Measurements from ENCODE around the gene RTTN.

RTTN gene

DNA sequence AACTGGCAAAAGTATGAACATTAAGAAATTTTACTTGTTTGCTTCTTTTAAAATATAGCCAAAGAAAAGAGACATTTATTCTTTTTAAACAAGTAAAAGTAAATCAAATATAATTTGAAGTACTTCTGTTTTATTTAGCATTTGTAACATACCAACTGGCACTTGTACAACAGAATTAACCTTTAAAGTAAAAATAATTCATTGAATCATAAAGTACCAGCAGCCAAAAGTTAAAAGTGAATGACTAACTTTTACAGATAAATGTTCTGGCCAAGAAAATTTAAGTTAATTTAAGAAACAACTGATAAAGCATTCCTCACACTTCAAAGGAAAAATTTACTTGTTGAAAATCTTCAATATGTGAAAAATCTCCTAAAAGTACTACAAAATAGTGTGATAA, 23.8 kb downstream of the RTTN start:
- Histone ChIP-seq H3K36me3 (ENCODE audit: control insufficient read depth, insufficient read depth, low read length) (peaks cover 33% of the 10 kb centered on the region), H3K27ac (ENCODE audit: low read depth, low read length, severe bottlenecking) (peak overlapping the region; percentile 30), H3K4me1 (ENCODE audit: control insufficient read depth, insufficient read depth, low read length, poor library complexity, severe bottlenecking) (peaks cover 16% of the 10 kb centered on the region), H3K4me3 (ENCODE audit: extremely low read depth, insufficient read depth, low read length, poor library complexity, severe bottlenecking) (no peak overlapping the region), H3K9me3 (ENCODE audit: control insufficient read depth, low read length) (no peaks in the 10 kb centered on the region)

DNA sequence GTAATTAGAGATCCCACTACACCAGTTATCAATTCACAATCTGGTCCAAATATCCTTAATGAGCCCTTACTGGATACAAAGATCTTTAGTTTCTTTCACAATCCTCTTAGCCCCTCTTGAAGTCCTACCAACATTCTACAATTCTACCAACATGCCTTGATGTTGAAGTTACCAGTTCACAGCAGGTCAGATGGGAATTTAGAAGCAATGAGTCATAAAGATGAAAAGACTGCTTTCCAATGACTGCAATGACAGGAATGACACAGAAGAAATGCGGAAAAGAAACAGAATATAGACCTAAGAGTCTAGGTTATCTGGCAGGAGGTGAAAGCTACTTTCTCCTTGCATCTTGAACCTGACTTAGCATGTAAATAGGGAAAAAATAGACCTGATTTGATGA, 24.5 kb downstream of the RTTN start:
- Histone ChIP-seq H3K9me3 (ENCODE audit: control insufficient read depth, low read length) (no peaks in the 10 kb centered on the region), H3K4me3 (ENCODE audit: extremely low read depth, insufficient read depth, low read length, poor library complexity, severe bottlenecking) (no peak overlapping the region), H3K4me1 (ENCODE audit: control insufficient read depth, insufficient read depth, low read length, poor library complexity, severe bottlenecking) (peaks cover 16% of the 10 kb centered on the region), H3K27ac (ENCODE audit: low read depth, low read length, severe bottlenecking) (peak overlapping the region; percentile 50), H3K36me3 (ENCODE audit: control insufficient read depth, insufficient read depth, low read length) (peaks cover 26% of the 10 kb centered on the region)
- WGBS, 2 experiments (ENCODE audit: insufficient coverage in 2 of 2): 50 to 70% methylated on average over 1 of the region's 1 CpG

- Histone ChIP-seq H3K9me3 (ENCODE audit: control insufficient read depth, low read length) (no peaks in the 10 kb centered on the region), H3K36me3 (ENCODE audit: control insufficient read depth, insufficient read depth, low read length) (peaks cover 10% of the 10 kb centered on the region), H3K4me3 (ENCODE audit: extremely low read depth, insufficient read depth, low read length, poor library complexity, severe bottlenecking) (no peak overlapping the region), H3K27ac (ENCODE audit: low read depth, low read length, severe bottlenecking) (no peak overlapping the region), H3K4me1 (ENCODE audit: control insufficient read depth, insufficient read depth, low read length, poor library complexity, severe bottlenecking) (peaks cover 5% of the 10 kb centered on the region)
- 87 to 92% methylated on average over 2 of the region's 2 CpGs for WGBS, 2 experiments (ENCODE audit: insufficient coverage in 2 of 2)
Observed at GRCh38 chr18:70176537-70176936, 28.9 kb downstream of the RTTN start.

DNA sequence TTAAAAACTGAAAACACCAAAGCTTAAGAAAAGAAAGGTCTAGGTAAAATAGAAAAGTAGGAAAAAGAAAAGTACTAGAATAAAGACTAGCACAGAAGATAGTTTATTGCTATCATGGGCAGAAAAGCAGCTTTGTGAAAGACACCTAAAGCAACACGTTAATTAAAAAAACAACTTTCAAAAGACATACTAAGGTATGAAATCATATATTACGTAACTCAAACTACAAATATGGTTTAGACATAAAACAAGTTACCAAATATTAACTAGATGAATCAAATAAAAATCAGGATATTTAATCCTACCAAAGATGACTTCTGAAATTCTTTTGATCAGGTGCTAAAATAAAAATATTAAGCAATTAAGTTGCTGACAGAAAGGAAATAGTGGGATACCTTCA, 30.3 kb downstream of the RTTN start:
- no peak overlapping the region for H3K4me3 ChIP-seq (ENCODE audit: extremely low read depth, insufficient read depth, low read length, poor library complexity, severe bottlenecking)
- H3K36me3 ChIP-seq (ENCODE audit: control insufficient read depth, insufficient read depth, low read length): peaks cover 8% of the 10 kb centered on the region
- peaks cover 2% of the 10 kb centered on the region for H3K4me1 ChIP-seq (ENCODE audit: control insufficient read depth, insufficient read depth, low read length, poor library complexity, severe bottlenecking)
- H3K27ac ChIP-seq (ENCODE audit: low read depth, low read length, severe bottlenecking): no peak overlapping the region
- no CpG with 5 or more reads among the region's 2 CpGs for whole genome bisulfite sequencing, 2 experiments (ENCODE audit: insufficient coverage in 2 of 2)
- H3K9me3 ChIP-seq (ENCODE audit: control insufficient read depth, low read length): no peaks in the 10 kb centered on the region

DNA sequence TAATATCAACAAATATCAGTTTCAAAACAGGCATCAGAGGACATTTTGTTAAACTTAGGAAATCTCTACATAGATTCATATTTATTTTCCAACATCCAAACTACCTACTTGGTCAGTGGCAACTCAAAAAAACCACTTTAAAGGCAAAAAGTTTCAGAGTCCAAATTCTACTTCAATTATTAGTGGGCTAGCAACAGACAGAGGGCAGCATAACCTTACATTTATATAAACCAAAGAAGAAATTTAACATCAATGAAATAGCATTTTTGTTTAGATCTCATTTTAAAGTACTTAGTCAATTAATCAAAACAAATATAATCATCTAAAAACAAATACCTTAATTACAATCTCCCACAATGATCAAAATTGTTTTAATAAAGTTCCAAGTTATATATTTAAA, 33.3 kb downstream of the RTTN start:
- no peaks in the 10 kb centered on the region for H3K4me1 ChIP-seq (ENCODE audit: control insufficient read depth, insufficient read depth, low read length, poor library complexity, severe bottlenecking)
- H3K9me3 ChIP-seq (ENCODE audit: control insufficient read depth, low read length): no peaks in the 10 kb centered on the region
- no peak overlapping the region for H3K27ac ChIP-seq (ENCODE audit: low read depth, low read length, severe bottlenecking)
- no peak overlapping the region for H3K4me3 ChIP-seq (ENCODE audit: extremely low read depth, insufficient read depth, low read length, poor library complexity, severe bottlenecking)
- H3K36me3 ChIP-seq (ENCODE audit: control insufficient read depth, insufficient read depth, low read length): no peaks in the 10 kb centered on the region

DNA sequence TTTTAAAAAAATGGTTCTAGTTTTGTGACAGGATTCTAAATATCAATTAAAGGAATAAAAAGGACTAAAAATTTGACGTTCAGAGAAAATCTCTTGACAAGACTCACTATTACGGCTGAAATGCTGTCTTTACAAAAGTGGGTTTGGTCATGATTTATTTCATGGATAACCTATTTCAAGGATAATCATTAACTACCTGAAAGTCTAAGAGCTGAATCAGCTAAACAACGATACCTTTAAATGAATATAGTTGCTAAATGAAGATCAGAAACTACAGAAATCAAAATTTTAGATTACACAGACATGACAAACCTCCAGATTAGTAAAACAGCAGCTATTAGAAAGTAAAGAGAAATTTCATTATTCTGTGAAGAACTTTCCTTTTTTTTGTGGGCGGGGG, 35.7 kb downstream of the RTTN start:
- no peaks in the 10 kb centered on the region for H3K4me1 ChIP-seq (ENCODE audit: control insufficient read depth, insufficient read depth, low read length, poor library complexity, severe bottlenecking)
- no peak overlapping the region for H3K4me3 ChIP-seq (ENCODE audit: extremely low read depth, insufficient read depth, low read length, poor library complexity, severe bottlenecking)
- WGBS, 2 experiments (ENCODE audit: insufficient coverage in 2 of 2): no CpG with 5 or more reads among the region's 4 CpGs
- no peaks in the 10 kb centered on the region for H3K9me3 ChIP-seq (ENCODE audit: control insufficient read depth, low read length)
- H3K36me3 ChIP-seq (ENCODE audit: control insufficient read depth, insufficient read depth, low read length): no peaks in the 10 kb centered on the region
- H3K27ac ChIP-seq (ENCODE audit: low read depth, low read length, severe bottlenecking): no peak overlapping the region

- H3K4me3 ChIP-seq (ENCODE audit: extremely low read depth, insufficient read depth, low read length, poor library complexity, severe bottlenecking): no peak overlapping the region
- WGBS, 2 experiments (ENCODE audit: insufficient coverage in 2 of 2): 100% methylated on average over 1 of the region's 3 CpGs; no CpG with 5 or more reads in 1 of the 2 experiments
- no peaks in the 10 kb centered on the region for H3K4me1 ChIP-seq (ENCODE audit: control insufficient read depth, insufficient read depth, low read length, poor library complexity, severe bottlenecking)
- H3K9me3 ChIP-seq (ENCODE audit: control insufficient read depth, low read length): no peaks in the 10 kb centered on the region
- H3K36me3 ChIP-seq (ENCODE audit: control insufficient read depth, insufficient read depth, low read length): peaks cover 16% of the 10 kb centered on the region
- H3K27ac ChIP-seq (ENCODE audit: low read depth, low read length, severe bottlenecking): no peak overlapping the region
Observed at GRCh38 chr18:70166668-70167067, 38.8 kb downstream of the RTTN start.

- Histone ChIP-seq H3K4me1 (ENCODE audit: control insufficient read depth, insufficient read depth, low read length, poor library complexity, severe bottlenecking) (no peaks in the 10 kb centered on the region), H3K4me3 (ENCODE audit: extremely low read depth, insufficient read depth, low read length, poor library complexity, severe bottlenecking) (no peak overlapping the region), H3K9me3 (ENCODE audit: control insufficient read depth, low read length) (no peaks in the 10 kb centered on the region), H3K27ac (ENCODE audit: low read depth, low read length, severe bottlenecking) (no peak overlapping the region), H3K36me3 (ENCODE audit: control insufficient read depth, insufficient read depth, low read length) (peaks cover 19% of the 10 kb centered on the region)
- 86 to 89% methylated on average over 1 to 3 of the region's 3 CpGs for WGBS, 2 experiments (ENCODE audit: insufficient coverage in 2 of 2)
Observed at GRCh38 chr18:70165936-70166335, 39.6 kb downstream of the RTTN start.

DNA sequence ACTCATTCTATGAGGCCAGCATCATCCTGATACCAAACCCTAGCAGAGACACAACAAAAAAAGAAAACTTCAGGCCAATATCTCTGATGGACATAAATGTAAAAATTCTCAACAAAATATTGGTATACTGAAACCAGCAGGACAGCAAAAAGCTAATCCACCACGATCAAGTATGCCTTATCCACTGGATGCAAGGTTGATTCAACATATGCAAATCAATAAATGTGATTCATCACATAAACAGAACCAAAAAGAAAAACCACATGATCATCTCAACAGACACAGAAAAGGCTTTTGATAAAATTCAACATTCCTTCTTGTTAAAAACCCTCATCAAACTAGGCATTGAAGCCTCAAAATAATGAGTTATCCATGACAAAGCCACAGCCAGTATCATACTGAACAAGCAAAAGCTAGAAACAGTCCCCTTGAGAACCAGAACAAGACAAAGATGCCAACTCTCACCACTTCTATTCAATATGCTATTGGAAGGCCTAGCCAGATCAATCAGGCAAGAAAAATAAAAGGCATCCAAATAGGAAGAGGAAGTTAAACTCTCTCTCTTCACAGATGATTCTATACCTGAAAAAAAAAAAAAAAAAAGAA, 45.3 kb downstream of the RTTN start:
- no peaks in the 10 kb centered on the region for H3K4me1 ChIP-seq (ENCODE audit: control insufficient read depth, insufficient read depth, low read length, poor library complexity, severe bottlenecking)
- no peak overlapping the region for H3K27ac ChIP-seq (ENCODE audit: low read depth, low read length, severe bottlenecking)
- 83% methylated on average over 1 of the region's 1 CpG for WGBS, 2 experiments (ENCODE audit: insufficient coverage in 2 of 2)
- no peaks in the 10 kb centered on the region for H3K9me3 ChIP-seq (ENCODE audit: control insufficient read depth, low read length)
- H3K36me3 ChIP-seq (ENCODE audit: control insufficient read depth, insufficient read depth, low read length): peaks cover 28% of the 10 kb centered on the region
- no peak overlapping the region for H3K4me3 ChIP-seq (ENCODE audit: extremely low read depth, insufficient read depth, low read length, poor library complexity, severe bottlenecking)

GRCh38 chr18:70158992-70159717, 46.3 kb downstream of the RTTN start:
- WGBS, 2 experiments (ENCODE audit: insufficient coverage in 2 of 2): 69 to 75% methylated on average over 1 to 2 of the region's 3 CpGs
- Histone ChIP-seq H3K36me3 (ENCODE audit: control insufficient read depth, insufficient read depth, low read length) (peaks cover 28% of the 10 kb centered on the region), H3K4me1 (ENCODE audit: control insufficient read depth, insufficient read depth, low read length, poor library complexity, severe bottlenecking) (peaks cover 7% of the 10 kb centered on the region), H3K27ac (ENCODE audit: low read depth, low read length, severe bottlenecking) (no peak overlapping the region), H3K9me3 (ENCODE audit: control insufficient read depth, low read length) (no peaks in the 10 kb centered on the region), H3K4me3 (ENCODE audit: extremely low read depth, insufficient read depth, low read length, poor library complexity, severe bottlenecking) (no peak overlapping the region)

- Histone ChIP-seq H3K36me3 (ENCODE audit: control insufficient read depth, insufficient read depth, low read length) (peaks cover 15% of the 10 kb centered on the region), H3K4me3 (ENCODE audit: extremely low read depth, insufficient read depth, low read length, poor library complexity, severe bottlenecking) (no peak overlapping the region), H3K27ac (ENCODE audit: low read depth, low read length, severe bottlenecking) (no peak overlapping the region), H3K9me3 (ENCODE audit: control insufficient read depth, low read length) (no peaks in the 10 kb centered on the region), H3K4me1 (ENCODE audit: control insufficient read depth, insufficient read depth, low read length, poor library complexity, severe bottlenecking) (peaks cover 7% of the 10 kb centered on the region)
- 91 to 92% methylated on average over 8 of the region's 8 CpGs for WGBS, 2 experiments (ENCODE audit: insufficient coverage in 2 of 2)
Observed at GRCh38 chr18:70156886-70157285, 48.6 kb downstream of the RTTN start.
